Retinal pigment epithelial cell (primary cell): ENCODE measurements around the gene LAMC3.

Experiments used
- DNase-seq: peaks from one replicate; pipeline ENCODE4 v3.0.0-alpha.2; 2010; ENCODE audit warnings: low read depth
- H3K4me3 ChIP-seq: 2 replicates; pipeline ENCODE4 v1.5.1; 2011; ENCODE audit warnings: mild to moderate bottlenecking, low read length, control low read depth, moderate library complexity
- CTCF ChIP-seq: conservative IDR thresholded peaks from 2 replicates; pipeline ENCODE4 v1.5.1; 2011; ENCODE audit warnings: low read depth, low read length, control low read depth, inconsistent platforms

The LAMC3 gene

GRCh38 chr9:131129183-131129582 is 120.2 kb downstream of the LAMC3 start:
- TF ChIP-seq CTCF, result no peak
- DNase-seq, result no peak
- no peak overlapping the region for H3K4me3 ChIP-seq

DNA sequence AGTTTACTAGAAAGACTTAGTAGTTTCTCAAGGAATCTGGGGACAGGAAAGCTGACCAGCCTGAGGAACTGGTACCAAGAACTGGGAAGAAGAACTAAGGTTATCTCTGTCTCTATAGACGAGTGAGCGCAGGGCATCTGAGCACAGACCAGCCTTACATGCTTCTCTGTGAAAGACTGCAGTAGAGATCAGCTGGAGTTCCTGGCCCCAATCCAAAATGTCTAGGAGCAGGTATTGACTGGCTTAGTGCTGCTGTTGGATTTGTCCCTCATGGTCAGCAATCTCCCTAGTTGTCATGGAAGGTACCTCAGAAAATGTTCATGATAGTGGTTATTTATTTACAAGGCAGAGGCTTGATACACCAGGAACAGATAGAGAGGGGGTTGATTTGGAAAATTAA is 129.7 kb downstream of the LAMC3 start:
- DNase-seq, result no peak
- no peak for TF ChIP-seq CTCF
- H3K4me3 ChIP-seq, result no peak overlapping the region

DNA sequence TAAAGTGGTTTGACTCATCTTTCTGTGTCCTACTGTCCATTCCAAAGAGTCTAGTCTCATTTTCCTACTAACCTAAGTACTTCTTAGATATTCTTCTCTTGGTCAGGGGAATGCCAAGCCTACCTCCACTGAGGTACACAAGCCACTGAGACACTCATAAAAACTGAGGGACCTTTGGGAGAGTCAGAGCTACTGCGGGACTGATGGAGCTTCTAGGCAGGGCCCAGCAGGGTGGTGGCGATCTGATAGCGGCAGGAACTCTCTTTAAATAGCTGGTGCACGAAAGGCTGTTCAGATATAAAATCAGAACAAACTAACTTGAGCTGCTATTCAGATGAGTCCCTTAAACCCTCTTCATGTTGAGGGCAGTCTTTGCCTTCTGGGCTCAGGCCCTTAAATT is 131.1 kb downstream of the LAMC3 start:
- no peak for TF ChIP-seq CTCF
- DNase-seq, result no peak

DNA sequence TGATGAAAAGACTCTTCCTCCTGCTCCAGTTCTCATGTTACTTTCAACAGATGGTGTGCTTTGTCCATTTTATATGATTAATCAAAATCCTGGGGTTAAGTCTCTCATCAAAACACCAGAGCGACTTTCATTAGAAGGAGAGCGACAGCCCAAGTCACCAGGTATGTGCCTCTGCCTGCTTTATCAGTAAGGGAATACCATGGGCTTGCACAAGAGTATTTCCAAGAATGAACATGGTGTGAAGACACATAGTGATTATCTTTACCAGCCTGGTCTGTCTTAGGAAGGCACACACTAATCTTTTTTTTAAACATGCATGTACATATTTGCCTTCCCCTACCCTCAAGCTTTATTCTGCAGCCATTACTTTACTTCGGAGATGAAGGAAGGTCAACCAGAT is 131.6 kb downstream of the LAMC3 start:
- DNase-seq, result no peak
- TF ChIP-seq CTCF, result no peak
- H3K4me3 ChIP-seq, result no peak overlapping the region

More for the DNA sequence above, 131.1 kb downstream of the LAMC3 start:
- H3K4me3 ChIP-seq, result no peak overlapping the region

DNA sequence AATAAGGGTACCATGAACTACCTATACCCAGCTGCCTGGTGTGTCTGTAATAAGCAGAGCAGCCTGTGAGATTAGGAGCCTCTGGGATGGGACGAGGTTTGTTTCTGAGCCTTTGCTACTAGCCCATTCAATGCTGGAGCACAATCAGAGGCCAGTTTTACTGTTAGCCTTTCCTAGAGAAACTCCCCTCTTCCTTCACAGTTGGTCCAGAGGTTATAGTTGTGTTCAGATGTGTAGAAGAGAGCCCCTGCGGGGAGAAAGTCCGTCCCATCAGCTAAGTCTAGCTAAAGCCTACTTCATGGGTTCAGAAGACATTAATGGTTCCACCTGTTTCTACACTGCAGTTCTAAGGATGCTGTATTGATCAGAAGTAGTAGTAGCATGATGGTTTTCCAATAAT is 133.2 kb downstream of the LAMC3 start:
- H3K4me3 ChIP-seq, result no peak overlapping the region
- TF ChIP-seq CTCF, result no peak
- DNase-seq, result no peak
